Stimulated activated CD8-positive, alpha-beta memory T cell treated with anti-CD3 and anti-CD28 coated beads, Interleukin-7, amount 100 ng/mL, for 48 hours (primary cell): ENCODE data around the gene GALNT9.

ENCODE experiments used
- DNase-seq, 2 donors: peaks; one replicate each; pipeline ENCODE4 v3.0.0-alpha.2; 2020; ENCODE audit warnings: low read depth in 1 of 2; ENCODE audit errors: extremely low read depth in 1 of 2

Gene GALNT9

DNA sequence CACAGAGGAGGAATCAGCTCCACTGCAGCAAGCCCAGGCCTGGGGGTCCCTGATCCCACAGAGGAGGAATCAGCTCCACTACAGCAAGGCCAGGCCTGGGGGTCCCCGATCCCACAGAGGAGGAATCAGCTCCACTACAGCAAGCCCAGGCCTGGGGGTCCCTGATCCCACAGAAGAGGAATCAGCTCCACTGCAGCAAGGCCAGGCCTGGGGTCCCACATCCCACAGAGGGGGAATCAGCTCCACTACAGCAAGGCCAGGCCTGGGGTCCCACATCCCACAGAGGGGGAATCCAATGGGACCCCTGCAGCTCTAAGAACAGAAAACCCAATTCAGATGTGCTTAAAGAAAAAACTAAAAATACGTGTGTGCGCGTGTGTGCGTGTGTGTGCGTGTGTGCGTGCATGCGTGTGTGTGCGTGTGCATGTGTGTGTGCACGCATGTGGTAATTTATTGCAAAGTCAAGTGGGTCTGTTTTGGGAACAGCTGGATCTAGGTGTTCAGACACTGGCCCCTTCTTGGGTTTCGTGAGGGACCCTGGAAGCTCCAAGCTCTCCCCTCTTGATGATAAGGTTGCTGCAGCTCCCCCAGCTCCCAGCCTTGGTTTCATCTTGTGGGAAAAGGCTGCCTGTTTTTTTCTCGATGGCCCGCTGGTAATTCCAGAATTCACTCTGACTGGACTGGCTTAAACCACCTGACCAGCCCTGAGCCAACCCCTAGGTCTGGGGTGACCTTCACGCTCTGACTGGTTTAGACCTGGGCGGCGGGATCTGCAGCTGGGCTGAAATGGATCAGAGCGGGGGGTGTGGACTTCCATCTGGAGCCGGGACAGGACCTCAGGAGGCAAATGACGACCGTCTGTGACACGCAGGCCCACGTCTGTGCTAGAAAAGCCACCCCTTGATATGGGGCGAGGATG, 47.1 kb downstream of the GALNT9 start:
- no peak for DNase-seq

DNA sequence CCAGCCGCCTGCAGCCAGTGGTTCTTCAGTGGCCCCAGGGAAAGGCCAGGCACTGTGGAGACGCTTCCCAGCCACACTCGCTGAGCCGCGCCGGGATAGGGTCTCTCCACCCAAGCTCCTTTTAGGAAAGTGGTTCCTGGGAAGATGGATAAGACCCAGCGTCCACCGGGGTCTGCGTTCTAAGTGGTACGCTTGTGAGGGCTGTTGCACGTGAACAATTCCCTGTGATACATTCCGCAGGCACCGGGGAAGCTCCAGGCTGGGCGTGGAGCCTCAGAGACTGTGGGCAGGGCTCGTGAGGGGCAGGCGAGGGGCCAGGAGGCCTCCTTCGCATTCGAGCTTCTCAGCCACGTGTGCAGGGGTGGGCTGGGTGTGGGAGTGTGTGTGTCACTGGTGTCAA, 48.4 kb downstream of the GALNT9 start:
- DNase-seq: no peak

DNA sequence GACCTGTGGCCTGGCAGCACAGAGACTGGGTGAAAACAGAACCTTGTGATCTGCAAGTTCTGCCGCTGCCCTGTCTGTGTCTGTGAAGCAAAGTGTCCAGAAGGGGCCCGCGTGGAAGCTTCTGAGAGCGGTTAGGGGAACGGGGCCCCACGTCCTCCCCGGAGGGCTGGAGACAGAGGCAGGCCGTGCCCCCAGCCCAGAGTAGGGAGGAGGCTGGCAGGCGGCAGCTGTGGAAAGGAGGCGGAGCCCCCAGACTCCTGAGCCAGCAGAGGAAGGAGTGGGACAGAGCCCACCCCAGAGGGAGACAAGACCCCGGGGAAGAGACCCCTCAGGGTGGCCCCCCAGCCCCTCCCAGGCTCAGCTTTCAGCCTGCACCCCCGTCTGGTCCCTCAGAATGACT, 49.0 kb downstream of the GALNT9 start:
- DNase-seq: no peak

DNA sequence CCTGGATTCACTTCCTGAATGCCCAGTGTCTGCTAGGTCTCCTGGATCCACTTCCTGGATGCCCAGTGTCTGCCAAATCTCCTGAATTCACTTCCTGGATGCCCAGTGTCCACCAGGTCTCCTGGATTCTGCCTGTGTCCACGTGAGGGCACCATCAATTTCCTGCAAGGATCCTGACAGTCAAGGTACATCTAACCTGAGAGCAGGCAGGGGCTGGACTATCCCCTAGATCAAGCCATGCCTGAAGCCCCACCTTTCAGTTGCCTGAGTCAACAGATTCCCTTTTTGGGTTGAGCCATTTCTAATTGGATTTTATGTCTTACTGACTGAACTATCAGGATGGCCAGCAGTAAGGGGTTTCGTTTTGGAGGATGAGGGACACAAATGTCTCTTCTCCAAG, 49.5 kb downstream of the GALNT9 start:
- no peak for DNase-seq

DNA sequence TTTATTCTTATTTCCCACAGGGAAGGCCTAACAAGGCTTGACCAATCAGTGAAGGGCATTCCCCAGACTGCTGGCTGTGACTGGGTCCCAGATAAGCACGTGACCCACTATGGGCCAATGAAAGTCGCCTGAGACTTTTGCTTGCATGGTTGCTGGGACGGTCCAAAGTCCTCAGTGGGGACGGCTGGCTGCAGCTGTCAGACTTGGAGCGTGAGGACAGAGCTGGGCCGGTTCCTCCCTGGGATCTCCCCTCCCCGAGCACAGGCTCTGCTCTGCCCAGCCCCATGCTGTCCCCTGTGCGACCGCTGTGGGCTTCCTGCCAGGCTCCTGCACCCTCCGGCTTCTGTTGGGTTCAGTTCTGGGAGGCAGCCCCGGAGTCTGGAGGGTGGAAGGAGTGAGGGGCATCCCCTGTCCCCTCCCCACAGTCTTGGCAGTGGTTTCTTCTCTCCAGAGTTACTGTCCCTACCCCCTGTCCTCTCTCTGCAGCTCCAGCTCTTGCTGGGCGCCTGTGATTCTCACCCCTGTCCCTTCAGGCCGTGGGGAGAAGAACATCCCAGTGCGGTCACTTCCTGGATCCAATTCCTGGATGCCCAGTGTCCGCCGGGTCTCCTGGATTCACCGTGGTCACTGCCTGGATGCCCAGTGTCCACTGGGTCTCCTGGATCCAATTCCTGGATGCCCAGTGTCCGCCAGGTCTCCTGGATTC, 50.1 kb downstream of the GALNT9 start:
- DNase-seq: no peak

DNA sequence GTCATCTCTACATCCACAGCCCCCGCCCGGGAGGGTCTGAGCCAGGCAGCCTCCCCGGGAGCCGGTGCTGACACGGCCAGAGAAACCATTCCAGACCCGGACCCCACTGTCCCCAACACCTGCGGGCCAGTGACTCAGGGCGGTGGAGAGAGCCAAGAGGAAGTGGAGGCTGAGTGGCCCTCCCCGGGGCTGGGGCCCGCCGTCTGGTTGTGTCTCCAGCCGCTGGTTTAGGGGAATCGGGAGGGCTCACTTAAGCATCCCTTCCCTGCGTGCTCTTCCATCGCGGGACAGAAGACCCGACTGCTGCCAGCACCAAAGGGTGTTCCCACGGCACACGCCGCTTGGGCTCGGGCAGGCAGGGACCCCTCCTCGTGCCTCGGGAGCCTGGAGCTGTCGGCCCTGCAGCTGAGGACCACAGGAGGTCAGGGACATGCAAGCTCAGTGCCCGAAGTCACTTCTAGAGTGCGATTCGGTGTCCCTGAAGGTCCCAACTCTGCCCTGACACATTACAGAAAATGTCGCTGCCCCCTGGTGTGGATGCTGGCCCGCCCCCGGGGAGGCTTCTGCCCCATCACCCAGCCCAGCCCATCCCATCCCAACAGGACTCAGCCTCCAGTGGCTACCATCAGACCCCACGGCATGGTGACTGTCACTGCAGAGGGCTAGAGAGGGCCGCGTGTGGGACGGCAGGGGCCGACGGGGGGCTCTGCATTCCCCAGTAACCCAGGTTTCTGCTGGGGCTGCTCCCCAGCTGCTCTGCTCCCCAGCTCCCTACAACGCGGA, 50.8 kb downstream of the GALNT9 start:
- no peak for DNase-seq

DNA sequence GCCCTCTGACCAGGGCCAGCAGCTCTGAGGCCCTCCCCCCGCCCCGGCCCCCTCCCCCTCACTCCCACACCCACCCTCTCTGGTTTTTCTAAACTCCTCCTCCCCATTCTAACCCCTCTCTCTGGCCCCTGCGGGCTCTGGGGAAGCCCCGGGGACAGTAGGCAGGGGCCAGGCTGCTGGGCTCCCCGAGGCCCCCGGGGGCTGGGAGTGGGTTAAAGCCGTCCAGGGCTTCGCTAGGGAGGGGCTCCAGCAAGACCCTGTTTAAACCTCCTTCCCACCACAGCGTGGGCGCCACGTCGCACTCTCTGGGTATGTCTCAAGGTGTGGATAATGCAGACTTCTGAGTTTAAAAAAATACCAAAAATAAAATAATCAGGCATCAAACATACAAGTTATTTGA, 51.4 kb downstream of the GALNT9 start:
- no peak for DNase-seq

GRCh38 chr12:132277374-132277941, 51.9 kb downstream of the GALNT9 start:
- no peak for DNase-seq

DNA sequence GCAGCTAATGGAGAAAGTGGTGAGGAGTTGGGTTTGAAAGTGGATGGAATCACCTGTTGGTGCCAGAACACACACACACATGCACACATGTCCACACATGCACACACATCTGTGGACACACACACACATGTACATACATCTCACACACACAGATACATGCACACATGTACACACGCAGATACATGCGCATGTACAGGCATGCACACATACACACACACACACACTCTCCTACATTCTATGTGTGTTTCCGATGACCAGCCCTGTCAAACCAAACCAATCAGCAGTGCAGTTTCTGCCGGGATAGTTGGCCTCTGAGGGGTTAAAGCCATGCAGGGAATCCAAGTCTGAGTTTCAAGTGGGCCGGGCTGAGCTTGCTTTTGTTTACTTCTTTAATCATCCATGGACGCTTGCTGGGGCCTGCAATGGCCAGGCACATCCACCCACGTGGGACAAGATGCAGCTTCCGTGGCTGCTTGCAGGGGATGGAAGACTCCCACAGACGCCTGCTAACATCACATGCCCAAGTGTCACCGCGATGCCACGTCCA, 52.5 kb downstream of the GALNT9 start:
- no peak for DNase-seq

DNA sequence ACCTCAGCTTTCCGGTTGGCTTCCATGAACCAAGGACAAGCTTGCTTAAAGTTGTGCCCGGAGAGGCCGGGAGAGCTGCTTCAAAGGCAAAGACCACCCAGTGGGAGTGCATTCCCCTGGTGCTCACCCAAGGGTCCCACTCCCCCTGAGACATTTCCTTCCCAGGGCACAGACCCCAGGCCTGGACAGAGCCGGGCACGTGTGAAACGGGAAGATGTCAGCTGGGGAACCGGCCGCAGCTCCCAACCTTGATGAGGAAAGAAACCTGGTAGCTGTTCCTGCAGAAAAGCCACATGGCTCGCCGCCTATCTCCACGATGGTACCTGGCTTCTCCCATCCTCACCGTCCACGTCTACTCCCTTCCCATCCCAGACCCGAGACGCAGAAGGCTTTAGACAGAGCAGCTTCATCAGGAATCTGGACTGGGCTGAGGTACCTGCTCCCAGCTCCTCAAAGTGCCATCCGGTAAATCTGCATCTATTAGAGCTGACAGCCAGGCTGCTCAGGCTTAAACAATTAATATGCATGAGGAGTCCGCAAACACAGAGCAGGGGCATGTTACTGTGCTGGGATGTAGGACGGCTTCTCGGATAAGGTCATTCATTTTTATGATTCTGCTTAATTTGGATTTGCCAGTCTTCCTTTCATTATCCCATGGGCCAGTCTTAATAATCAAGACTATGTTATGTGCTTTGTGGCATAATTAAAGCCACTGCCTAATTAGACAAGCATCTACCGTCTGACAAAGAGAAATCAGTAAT, 53.1 kb downstream of the GALNT9 start:
- no peak for DNase-seq

GRCh38 chr12:132275631-132276030, 53.8 kb downstream of the GALNT9 start:
- no peak for DNase-seq

DNA sequence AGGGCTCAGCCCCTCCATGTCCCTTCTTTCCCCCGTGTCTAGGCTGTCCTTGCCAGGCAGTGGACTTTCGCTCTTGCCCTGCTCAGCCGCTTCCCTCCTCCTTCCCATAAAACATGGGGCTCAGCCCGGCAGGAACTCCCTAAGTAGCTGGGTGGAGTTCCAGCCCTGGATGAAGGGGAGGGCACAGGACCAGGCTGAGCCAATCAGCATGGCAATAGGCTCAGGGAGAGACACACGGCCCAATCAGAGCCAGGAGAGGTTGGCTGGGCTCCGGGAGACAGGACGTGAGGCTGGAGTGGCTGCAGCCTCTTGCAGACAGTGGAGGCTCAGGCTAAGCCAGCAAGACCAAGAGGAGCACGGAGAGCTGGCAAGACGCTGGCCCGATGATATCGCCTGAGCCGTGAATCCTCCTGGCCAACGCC, 54.3 kb downstream of the GALNT9 start:
- DNase-seq: no peak

DNA sequence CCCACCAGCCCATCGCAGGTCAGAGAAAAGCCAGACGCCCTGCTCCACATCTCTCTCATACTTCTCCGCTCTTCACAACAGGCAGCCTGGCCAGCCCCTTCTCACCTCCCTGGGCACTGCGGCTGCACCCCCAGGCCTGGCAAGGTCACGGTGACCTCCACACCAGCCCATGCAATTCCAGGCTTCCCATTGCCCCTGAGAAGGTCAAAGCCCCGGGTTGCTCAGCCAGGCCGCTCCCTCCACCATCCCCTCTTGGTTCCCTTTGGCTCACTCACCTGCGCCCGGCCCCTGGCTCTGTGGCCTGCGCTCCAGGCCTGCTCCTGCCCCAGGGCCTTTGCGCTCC, 55.4 kb downstream of the GALNT9 start:
- no peak for DNase-seq

- no peak for DNase-seq
Measured at GRCh38 chr12:132272711-132273110, 56.7 kb downstream of the GALNT9 start.

GRCh38 chr12:132271755-132272092, 57.7 kb downstream of the GALNT9 start:
- DNase-seq: no peak

DNA sequence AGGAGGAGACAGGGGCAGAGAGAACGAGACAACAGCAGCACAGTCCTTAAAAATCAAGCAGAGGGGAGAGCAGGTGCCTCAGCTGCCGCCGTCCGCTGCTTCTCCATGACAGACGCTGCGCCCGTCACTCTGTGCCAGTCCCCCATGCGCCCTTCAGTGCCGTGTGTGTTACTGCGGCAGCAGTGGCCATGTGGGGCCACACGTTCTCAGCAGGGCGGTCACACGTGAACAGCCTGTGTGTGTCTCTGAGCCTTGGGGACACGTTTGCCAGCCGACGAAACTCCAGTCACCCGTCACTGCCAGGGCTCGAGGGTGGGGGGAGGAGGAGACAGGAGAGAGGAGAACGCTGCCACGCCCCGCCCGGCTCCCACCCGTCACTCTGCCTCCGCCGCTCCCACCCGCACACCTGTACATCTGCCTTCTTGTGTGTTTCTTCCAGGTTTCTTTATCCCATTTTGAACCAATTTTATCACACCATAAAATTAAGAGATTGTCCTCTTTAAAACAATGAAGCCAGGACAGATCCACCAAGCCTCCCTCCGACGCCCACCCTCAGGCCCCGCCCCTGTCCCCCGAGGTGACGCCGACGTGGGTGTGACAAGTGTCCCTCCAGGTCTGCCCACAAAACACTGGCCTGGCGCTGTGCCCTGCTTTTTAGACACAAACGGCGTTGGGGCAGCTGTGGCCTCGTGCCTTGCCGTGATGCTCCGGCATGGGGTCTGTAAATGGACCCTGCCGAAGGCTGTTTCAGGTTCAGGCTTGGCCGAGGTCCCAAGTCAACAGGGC, 58.2 kb downstream of the GALNT9 start:
- no peak for DNase-seq

DNA sequence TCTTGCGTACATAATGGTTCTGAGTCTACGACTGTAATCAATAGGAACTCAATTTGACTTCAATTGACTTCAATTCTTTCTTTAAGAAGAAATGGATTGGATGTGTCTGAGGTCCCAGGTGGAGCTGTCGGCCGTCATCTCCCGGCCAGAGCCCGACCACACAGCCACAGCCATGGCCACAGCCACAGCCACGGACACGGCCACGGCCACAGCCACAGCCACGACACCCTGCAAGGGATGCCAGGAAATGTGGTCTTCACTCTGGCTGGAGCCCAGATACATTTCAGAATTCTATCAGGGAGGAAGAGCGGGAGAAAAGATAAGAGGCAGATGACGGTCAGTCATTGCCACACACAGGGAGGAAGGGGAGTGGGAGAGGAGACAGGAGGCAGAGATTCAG, 58.9 kb downstream of the GALNT9 start:
- DNase-seq: no peak

DNA sequence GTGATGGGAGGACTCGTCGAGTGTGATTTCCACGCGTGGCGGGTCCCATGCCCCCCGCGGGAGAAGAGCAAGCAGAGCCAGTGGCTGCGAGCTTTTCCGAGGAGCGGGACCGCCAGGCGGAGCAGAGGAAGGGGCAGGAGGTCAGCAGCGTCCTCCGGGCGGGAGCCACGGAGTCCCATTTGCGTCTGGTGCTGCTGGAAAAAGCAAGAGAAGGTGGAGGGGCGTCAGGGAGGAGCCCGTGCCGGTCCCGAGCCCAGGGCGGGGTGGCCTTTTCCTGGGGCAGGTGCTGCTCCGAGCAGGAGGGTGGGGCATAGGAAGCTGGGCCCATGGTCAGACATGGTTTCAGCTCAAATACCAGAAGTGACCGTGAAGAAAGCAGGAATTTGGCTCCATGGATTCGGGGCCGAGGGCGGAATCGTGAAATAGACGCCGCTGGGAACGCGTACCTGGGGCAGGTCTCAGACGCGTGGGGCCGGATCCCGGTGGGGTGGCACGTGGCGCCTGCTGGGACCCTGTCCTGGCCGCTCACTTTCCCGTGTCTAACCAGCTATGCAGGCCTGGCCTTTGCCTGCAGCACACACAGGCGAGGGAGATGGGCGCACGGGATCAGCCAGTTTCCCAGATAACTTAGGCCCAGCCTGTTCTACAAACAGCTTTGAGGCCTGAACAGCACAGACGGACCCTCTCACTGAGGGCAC, 60.0 kb downstream of the GALNT9 start:
- no peak for DNase-seq

- no peak for DNase-seq
Measured at GRCh38 chr12:132268674-132269073, 60.7 kb downstream of the GALNT9 start.
